GM21423 (cell line): Measurements from ENCODE around the gene EHD2.
"Not testable (repeated sequence)": the region's sequence is repeated elsewhere in the genome, so short reads cannot be mapped to it uniquely, and the experiment has no call there.

ENCODE experiments used
- ATAC-seq: cut with Tn5 transposase; IDR thresholded peaks from one replicate; pipeline ENCODE4 v1.9.1; 2021; ENCODE audit warnings: mild to moderate bottlenecking, moderate library complexity; ENCODE audit not compliant: unreplicated experiment

EHD2 gene

DNA sequence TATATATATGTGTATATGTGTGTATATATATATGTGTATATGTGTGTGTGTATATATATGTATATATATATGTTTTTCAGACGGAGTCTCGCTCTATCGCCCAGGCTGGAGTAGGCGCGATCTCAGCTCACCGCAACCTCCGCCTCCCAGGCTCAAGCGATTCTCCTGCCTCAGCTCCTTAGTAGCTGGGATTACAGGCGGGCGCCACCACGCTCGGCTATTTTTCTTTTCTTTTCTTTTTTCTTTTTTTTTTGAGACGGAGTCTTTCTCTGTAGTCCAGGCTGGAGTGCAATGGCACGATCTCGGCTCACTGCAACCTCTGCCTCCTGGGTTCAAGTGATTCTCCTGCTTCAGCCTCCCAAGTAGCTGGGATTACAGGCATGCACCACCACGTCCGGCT is 32.9 kb downstream of the EHD2 start:
- ATAC-seq: not testable (repeated sequence)

GRCh38 chr19:47749326-47749725 is 36.1 kb downstream of the EHD2 start:
- ATAC-seq: no peak

DNA sequence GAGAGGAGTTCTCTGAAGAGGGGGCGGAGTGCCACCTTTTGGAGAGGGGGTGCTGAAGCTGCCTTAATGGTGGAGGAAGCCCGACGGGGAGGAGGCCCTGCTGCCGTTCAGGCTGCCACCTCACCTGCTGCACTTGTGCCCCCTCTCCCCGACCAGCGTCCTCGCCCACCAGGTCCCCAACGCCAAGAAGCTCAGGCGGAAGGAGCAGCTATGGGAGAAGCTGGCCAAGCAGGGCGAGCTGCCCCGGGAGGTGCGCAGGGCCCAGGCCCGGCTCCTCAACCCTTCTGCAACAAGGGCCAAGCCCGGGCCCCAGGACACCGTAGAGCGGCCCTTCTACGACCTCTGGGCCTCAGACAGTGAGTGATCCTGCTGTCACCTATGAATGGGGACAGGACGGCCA is 37.5 kb downstream of the EHD2 start:
- no peak for ATAC-seq

GRCh38 chr19:47752440-47753211 is 39.4 kb downstream of the EHD2 start:
- no peak for ATAC-seq

- no peak for ATAC-seq
Observed at GRCh38 chr19:47754206-47755064, 41.2 kb downstream of the EHD2 start.

GRCh38 chr19:47755065-47755761 is 42.0 kb downstream of the EHD2 start:
- no peak for ATAC-seq

- no peak for ATAC-seq
Observed at GRCh38 chr19:47755762-47756626, 42.8 kb downstream of the EHD2 start.

DNA sequence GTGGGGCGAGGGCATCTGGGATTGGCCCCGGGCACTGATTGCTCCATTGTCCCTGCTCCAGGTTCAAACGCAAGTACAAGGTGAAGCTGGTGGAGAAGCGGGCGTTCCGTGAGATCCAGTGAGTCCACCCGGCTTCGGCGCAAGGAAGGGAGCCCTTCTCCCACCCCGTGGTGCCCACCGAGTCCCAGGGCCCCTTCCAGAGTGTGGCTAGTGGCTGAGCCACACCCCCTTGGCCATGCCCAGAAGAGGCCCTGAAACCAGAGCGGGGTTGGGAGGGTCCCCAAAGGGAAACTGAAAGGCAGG is 43.4 kb downstream of the EHD2 start:
- ATAC-seq: no peak

DNA sequence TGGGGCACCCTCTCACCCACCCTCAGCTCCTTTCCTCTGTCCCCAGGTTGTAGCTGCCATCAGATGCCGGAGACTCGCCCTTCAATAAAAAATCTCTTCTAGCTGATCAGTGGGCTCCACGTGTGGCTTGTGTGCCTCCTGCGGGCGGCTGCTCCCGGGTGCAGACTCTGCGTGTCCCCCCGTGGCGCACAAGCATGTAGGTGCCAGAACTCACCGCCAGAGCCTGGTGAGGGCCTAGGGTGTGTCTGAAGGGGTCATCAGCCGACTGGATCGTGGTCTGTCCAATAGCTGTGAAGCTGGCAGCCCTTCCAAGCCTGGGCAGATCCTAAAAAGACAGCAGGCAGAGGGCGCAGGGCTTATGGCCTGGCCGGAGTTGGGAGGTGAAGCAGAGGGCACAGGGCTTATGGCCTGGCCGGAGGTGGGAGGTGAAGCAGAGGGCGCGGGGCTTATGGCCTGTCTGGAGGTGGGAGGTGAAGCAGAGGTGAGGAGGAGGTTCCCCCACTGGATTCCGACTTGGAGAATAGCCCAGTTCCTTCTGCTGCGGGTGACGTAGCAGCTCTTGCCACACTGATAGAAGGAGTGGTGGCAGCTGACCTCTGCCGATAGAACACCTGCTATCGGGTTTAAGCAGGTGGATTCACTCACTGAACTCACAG is 43.9 kb downstream of the EHD2 start:
- no peak for ATAC-seq

DNA sequence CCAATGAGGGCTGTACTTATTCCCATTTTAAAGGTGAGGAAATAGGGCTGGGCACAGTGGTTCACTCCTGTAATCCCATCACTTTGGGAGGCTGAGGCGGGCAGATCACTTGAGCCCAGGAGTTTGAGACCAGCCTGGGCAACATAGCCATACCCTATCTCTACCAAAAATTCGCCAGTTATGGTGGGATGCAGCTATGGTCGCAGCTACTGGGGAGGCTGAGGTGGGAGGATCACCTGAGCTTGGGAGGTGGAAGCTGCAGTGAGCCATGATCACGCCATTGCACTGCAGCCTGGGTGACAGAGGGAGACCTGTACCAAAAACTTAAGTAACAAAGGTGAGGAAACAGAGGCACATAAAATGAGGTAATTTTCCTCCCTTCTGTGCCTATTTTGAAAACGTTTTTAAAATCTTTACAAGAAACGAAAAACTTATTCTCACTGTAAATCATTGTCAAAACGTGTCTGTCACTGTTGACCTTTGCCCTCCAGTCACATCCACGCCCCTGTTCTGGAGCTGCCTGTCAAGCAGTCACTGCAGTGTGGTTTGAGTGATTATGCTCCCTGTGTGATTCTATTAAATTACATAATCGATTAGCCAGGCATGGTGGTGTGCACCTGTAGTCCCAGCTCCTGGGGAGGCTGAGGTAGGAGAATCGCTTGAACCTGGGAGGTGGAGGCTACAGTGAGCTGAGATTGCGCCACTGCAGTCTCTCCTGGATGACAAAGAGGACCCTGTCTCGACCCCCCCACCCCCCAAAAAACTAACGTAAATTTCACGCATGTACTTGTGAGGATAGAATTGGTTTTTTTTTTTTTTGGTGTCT is 44.6 kb downstream of the EHD2 start:
- ATAC-seq: no peak

DNA sequence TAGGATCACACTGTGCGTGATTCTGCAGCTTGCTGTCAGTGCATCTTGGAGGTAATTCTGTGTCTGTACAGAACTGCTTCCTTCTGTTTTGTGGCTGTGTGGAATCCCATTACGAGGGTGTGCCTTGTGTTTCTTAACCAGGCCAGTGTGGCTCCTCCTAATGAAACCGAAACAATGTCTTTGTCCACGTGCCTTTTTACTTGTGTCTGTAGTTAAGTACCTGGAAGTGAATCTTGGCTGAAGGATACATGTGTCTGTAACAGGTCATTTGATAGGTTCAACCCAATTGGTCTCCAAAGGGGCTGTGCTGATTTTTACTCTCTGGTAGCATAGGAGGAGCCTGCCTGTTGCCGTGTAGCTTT is 45.2 kb downstream of the EHD2 start:
- no peak for ATAC-seq

GRCh38 chr19:47760632-47760999 is 47.4 kb downstream of the EHD2 start:
- ATAC-seq: no peak

DNA sequence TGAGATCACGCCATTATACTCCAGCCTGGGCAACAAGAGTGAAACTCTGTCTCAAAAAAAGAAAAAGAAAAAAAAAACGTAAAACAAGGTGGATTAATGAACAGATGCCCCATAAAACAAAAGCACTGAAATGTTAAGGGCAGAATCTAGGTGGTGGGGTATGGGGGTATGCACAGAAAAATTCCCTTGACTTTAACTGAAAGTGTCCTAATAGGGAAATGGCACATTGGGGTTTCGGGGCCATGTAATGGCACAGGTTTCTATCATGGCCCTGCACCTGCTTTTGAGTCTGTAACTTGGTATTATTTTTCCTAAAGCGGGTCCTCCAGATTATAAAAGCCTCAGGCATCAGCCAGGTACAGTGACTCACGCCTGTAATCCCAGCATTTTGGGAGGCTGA is 48.3 kb downstream of the EHD2 start:
- no peak for ATAC-seq

DNA sequence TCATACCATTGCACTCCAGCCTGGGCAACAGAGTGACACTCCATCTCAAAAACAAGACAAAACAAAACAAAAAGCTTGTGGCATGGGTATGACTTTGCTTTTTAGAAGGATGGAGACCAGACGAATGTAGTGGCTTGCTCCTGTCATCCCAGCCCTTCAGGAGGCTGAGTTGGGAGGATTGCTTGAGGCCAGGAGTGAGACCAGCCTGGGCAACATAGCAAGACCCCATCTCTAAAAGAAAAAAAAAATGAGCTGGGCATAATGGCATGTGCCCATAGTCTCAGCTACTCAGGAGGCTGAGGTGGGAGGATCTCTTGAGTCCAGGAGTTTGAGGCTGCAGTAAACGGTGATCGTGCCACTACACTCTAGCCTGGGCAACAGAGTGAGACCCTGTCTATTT is 48.9 kb downstream of the EHD2 start:
- ATAC-seq: no peak

DNA sequence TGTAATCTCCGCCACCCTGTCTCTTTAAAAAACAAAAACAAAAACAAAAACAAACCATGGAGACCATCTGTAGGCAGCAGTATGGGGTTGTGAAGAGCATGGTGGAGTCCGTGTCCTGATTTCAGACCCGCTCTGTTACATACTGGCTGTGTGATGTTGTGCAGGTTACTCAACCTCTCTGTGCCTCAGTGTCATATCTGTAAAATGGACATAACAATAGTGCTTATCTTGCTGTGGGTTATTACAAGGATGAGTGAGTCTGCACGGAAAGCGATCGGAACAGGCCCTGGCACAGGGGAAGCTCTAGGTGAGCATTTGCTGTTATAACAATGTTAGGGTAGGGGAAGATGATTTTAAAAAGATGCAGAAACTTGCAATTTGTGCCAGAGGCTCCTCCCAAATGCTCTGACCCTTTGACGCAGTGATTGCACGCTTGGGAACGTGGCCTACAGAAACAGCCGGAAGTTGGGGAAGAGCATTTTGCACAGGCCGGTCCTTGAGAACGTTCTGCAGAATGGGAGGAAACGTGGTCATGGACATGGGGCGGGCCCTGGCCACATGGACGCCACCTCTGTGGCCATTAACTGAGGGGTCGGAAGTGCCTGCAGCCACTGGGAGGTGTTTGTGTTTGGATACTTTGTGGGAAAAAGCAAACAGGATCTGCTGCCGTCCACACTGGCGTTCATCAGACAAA is 49.5 kb downstream of the EHD2 start:
- ATAC-seq: no peak

DNA sequence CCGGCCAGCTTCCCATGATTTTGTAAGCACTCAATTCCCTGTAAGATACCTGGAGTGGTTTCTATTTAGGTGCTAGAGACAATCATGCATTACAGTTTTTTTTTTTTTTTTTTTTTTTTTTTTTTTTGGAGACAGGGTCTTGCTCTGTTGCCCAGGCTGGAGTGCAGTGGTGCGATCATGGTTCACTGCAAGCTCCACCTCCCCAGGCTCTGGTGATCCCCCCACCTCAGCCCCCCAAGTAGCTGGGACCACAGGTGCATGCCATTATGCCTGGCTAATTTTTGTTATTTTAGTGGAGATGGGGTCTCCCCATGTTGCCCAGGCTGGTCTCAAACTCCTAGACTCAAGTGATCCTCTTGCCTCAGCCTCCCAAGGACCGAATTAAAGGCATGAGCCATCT is 51.5 kb downstream of the EHD2 start:
- not testable (repeated sequence) for ATAC-seq

- ATAC-seq: no peak
Observed at GRCh38 chr19:47765523-47766358, 52.5 kb downstream of the EHD2 start.

DNA sequence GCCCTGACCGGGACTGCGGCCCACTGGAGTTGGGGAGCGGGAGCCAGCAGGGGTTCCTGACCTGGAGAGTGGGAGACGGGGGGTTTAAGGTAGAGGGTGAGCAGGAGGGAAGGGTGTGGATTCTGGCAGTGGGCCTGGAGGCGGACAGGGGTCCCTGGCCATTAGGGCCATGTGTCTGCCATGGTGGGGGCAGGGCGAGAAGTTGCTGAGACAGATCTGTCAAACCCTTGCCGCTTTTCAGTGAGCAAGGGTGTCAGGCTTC is 53.1 kb downstream of the EHD2 start:
- no peak for ATAC-seq
